ENCODE data around the gene RPL31.
A peak's percentile ranks its signal among the peaks of the same experiment; 100 is the strongest.
"Not testable (repeated sequence)": the region's sequence is repeated elsewhere in the genome, so short reads cannot be mapped to it uniquely, and the experiment has no call there.

RPL31 gene

DNA sequence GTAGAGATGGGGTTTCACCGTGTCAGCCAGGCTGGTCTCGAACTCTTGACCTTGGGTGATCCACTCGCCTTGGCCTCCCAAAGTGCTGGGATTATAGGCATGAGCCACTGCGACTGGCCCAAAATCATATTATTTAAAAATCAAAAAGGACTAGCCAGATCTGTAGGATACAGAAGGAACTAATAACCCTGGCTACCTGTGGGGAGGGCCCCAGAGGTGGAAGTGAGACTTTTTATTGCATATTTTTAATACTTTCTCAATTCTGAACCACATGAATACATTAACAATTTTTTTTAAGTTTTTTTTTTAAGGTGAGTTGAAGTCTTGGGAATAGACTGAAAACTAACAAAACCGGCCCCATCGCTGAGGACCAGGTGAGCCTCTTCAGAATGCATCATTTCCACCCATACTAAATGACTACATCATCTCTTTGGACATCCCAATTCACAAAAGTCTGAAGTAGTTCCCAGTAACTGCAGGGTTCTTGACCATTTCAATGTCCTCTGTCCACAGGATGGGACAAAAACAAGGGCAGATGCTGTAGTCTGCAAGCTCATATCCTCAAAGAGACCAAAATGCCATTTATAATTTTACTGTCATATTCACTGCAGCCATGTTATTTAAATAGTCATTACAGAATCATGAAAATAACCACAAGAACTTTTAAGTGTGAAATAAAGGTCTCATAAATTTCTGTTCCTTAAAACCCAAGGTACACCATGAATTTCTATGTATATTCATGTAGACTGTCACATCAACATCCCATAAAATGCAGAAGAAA is 21.4 kb downstream of the RPL31 start:
- FAIRE-seq (no peak), DNase-seq (ENCODE audit: extremely low spot score, insufficient read length, low read depth) (no peak)

- DNase-seq (ENCODE audit: extremely low spot score, insufficient read length, low read depth) (no peak), FAIRE-seq (no peak)
Observed at GRCh38 chr2:101025561-101025960, 23.5 kb downstream of the RPL31 start.

DNA sequence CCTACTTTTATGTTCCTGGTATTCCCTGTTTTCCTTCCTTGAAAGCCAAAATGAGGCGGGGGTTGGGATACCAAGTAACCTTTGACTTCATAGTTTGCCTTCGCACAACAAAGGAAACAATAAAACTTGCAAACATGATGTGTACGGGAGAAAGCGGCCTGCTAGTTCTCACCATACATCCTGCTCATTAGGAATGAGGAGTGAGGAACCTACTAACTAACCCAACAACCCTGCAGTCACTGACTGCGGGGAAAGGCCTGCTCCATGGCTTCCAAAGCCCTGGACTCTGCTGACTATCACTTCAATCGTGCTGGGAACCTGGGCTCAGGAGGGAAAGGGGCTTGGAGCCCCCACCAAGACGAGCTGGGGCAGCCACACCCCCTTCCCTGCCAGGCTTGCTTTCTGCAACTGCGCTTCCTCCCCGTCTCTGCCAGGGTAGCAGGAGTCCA is 24.2 kb downstream of the RPL31 start:
- DNase-seq (ENCODE audit: extremely low spot score, insufficient read length, low read depth) (no peak), FAIRE-seq (no peak)

GRCh38 chr2:101026923-101027469 is 24.9 kb downstream of the RPL31 start:
- FAIRE-seq: no peak
- no peak for DNase-seq (ENCODE audit: extremely low spot score, insufficient read length, low read depth)

DNA sequence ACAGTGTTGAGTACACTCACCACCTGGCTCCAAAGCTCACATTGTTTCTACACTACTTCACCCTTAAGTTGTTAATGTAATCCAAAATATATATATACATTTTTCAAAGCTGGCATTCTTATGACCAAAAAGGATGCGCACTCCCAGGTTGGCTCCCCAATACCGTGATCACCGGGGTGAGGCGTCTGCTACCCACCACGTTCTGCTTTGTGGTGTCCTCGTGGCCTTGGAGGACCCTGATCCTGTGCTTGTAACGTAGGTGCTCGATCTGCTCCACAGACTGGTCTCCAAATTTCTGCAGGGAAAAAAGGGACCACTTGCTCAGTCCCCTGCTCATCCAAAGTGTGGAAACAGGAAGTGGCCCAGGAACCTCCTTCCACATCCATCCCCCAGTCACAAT is 25.8 kb downstream of the RPL31 start:
- no peak for DNase-seq (ENCODE audit: extremely low spot score, insufficient read length, low read depth)
- FAIRE-seq: no peak

GRCh38 chr2:101030866-101031554 is 28.9 kb downstream of the RPL31 start:
- no peak for DNase-seq (ENCODE audit: extremely low spot score, insufficient read length, low read depth)
- FAIRE-seq: no peak

- DNase-seq (ENCODE audit: extremely low spot score, insufficient read length, low read depth) (no peak), FAIRE-seq (no peak)
Observed at GRCh38 chr2:101032084-101032776, 30.1 kb downstream of the RPL31 start.

DNA sequence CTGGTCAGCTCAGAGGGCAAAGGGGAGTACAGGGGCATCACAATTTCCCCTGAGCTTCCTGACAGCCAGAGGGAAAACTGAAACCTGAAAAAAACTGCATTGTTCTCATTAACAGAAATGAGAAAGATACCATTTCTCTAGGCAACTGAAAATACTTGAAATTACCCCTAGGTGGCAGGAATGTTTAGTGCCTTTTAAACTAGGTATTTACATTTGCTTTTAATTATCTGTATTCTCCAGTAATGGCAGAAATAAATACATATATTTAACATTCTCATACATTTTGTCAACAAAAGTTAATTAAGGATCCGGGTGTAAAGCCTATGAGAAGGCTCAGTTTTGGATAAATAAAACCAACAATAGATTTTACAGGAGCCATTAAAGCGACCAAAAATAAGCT is 34.5 kb downstream of the RPL31 start:
- DNase-seq (ENCODE audit: extremely low spot score, insufficient read length, low read depth) (no peak), FAIRE-seq (peak; percentile 70)

DNA sequence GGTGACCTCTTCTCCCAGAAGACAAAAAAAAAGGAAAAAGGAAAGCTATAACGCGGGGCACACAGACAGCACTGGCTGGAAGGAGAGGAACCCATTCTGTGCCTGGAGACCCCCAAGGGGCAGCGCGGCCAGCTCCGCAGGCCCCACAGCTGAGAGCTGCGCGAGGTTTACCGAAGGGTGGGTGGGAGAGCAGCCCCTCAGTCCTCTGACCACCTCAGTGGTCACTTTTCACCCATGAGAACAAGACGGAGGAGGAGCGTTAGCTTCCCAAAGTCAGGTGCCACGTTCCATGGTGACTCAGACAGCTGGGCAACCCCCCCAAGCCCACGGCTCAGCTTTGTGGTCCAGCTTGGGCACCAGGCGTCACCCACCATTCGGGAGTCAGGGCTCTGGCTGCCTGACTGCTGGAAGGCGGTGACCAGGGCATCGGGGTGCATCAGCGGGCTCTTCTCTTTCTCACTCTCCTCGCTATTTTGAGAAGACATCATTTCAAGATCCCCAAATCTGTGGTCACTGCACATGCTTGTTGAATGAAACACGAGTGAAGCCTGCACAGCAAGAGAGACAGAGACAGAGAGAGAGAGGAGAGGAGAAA is 35.2 kb downstream of the RPL31 start:
- DNase-seq (ENCODE audit: extremely low spot score, insufficient read length, low read depth): no peak
- no peak for FAIRE-seq

- FAIRE-seq: no peak
- DNase-seq (ENCODE audit: extremely low spot score, insufficient read length, low read depth): no peak
Observed at GRCh38 chr2:101038455-101039255, 36.6 kb downstream of the RPL31 start.

DNA sequence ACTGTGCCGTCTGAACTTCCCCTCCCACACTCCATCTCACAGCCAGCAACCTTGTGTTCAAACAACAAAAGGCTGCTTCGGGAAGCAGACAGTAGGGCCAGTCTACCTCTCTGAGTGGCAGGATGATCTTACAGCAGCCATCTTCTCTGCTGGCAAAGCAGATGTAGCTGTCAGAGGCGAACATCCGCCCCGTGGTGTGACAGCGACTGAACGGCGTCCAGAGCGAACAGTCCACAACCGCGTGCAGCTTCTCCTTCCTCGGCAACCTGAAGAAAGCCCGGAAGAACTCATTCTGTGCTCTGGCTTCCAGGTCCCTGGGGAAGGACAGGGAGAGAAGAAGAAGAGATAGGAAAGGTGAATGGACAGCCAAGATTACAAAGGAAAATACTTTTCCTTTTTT is 38.0 kb downstream of the RPL31 start:
- DNase-seq (ENCODE audit: extremely low spot score, insufficient read length, low read depth): no peak
- FAIRE-seq: no peak

DNA sequence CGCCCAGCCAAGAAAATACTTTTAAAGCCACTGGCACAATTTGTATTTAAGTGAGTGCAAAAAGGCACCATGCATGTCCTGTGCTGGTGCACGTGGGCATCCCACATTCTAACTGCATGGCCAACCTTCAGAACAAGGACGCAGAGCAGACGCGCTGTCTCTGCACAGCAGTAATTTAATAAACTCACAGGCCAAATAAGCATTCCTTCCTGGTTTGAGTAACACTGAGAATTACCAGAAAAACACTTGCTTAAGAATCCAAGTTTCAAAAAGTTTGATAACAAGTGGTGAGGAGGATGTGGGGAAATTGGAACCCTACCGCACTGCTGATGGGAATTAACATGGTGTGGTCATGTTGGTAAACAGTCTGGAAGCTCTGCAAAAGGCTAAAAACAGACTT is 38.7 kb downstream of the RPL31 start:
- DNase-seq (ENCODE audit: extremely low spot score, insufficient read length, low read depth) (no peak), FAIRE-seq (no peak)

DNA sequence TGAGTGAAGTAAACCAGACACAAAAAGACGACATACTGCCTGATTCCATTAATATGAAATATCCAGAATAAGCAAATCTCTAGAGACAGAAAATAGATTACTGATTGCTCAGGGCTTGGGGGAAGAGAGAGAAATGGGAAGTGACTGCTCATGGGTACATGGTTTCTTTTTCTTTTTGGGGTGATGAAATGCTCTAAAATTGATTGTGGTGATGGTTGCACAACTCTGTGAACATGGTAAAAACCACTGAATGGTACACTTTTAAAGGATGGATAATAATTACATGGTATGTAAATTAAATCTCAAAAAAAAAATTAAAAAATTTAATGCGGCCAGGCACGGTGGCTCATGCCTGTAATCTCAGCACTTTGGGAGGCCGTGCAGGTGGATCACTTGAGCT is 39.3 kb downstream of the RPL31 start:
- no peak for FAIRE-seq
- no peak for DNase-seq (ENCODE audit: extremely low spot score, insufficient read length, low read depth)

- DNase-seq (ENCODE audit: extremely low spot score, insufficient read length, low read depth): no peak
- FAIRE-seq: no peak
Observed at GRCh38 chr2:101045330-101045729, 43.2 kb downstream of the RPL31 start.

DNA sequence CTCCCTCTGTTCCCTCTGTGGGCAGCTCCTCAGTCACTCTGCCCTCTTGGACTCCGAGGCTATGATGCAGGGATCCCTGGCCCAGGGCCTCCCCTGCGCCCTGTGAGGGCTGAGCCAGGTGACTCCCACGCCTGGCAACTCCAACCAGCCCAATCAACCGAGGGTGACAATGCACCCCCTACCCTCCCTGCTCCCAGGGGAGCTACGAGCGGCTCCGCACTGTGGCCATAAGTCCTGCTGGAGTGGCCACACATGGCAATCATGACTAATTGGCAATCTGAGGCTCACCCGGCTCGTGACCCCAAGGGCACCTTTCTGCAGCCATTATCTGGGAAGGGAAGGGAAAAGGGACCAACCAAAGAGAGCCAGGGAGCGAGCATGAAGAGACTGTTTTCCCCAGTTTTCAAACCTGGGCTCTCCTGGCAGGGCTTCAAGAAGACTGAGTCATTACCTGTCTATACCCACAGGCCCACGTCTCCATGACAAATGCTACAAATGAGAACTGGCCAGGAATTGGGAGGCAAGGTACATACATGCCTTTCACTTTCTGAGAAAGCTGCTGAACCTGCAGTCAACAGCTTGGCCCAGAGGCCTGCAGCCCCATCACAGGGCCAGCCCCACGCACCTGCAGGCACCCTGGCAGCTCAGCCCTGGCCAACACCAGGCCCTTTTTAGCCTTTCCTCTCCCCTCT is 45.1 kb downstream of the RPL31 start:
- DNase-seq (ENCODE audit: extremely low spot score, insufficient read length, low read depth) (no peak), FAIRE-seq (no peak)

GRCh38 chr2:101047774-101048173 is 45.7 kb downstream of the RPL31 start:
- DNase-seq (ENCODE audit: extremely low spot score, insufficient read length, low read depth) (no peak), FAIRE-seq (no peak)

DNA sequence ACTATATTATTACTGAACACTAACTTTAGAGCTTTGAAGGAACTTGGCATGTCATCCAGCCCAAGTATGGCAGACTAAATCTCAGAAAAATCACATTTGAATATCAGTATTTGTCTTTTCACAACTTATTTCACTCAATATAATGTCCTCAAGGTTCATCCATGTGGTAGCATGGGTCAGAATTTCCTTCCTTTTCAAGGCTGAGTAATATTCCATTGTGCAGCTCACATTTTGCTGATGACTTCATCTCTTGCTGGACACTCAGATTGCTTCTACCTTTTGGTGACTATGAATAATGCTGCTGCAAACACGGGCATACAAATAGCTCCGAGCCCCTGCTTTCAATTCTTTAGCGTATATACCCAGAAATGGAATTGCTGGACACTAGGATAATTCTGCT is 46.7 kb downstream of the RPL31 start:
- DNase-seq (ENCODE audit: extremely low spot score, insufficient read length, low read depth) (no peak), FAIRE-seq (no peak)

DNA sequence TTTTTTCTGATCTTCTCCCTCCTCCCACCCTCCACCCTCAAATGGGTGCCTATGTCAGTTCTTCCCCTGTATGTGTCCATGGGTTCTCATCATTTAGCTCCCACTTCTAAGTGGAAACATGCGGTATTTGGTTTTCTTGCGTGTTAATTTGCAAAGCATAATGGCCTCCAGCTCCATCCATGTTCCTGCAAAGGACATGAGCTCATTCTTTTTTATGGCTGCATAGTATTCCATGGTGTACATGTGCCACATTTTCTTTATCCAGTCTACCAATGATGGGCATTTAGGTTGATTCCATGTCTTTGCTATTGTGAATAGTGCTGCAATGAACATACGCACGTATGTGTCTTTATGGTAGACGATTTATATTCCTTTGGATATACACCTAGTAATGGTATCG is 48.8 kb downstream of the RPL31 start:
- not testable (repeated sequence) for DNase-seq (ENCODE audit: extremely low spot score, insufficient read length, low read depth)

DNA sequence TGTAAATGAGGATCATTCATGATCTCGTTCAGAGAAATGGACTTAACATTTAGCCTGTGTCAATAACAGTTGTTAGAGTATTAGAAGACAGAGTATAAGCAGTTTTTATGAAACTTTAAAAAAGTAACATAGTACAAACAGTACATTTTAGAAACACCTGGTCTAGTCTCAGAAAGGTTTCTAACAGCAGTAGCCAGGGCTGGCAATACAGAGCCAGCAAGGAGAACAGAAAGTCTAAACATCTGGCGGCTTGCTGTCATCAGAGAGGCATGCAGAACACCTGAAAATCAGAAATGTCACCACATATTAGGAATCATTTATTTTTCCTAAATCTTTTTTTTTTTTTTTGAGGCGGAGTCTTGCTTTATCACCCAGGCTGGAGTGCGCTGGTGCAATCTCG is 50.1 kb downstream of the RPL31 start:
- DNase-seq (ENCODE audit: extremely low spot score, insufficient read length, low read depth) (no peak), FAIRE-seq (no peak)

More for the DNA sequence above, 48.8 kb downstream of the RPL31 start:
- not testable (repeated sequence) for FAIRE-seq
